ENCODE results near the gene CCDC116.

DNA sequence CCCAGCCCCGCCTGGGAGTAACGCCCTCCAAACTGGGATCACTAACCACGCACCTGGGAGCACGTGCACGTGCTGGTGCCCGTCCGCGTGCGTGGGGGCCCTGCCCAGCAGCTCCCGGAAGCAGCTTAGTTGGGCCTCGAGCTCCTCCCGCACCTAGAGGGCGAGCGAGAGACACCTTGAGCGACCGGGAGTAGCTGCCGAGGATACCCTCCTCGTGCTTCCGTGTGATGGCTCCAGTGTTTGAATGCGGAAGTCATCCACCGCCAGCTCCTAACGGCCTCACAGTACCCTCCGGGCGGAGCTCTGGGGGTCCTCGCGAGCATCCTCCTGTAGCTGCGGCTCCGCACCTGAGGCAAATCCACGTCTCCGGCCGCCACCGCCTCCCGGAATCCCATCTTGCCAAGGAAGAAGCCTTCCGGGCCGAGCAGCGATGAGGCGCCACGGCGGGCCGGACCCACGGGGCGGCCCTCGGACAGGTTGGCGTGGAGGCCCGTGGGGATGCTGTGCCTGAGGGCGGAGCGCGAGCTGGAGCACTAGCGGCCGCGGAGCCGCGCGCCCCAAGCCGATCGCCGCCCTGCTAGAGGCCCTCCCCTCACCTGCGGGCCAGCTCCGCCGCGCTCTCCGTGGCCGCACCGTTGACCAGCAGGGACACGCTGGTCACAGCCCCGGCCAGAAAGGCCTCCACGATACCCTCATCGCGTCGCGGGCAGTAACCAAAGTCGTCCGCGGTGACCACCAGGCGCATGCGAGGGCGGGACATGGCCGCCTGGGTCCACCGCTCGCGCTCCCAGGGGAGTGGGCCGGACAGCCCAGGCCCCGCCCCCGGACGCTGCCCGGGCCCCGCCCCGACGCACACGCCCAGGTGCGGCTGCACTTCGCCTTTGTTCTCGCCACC is 3.1 kb upstream of the CCDC116 start, which contains the start of gene YDJC:
- TF ChIP-seq, protein P1, sequence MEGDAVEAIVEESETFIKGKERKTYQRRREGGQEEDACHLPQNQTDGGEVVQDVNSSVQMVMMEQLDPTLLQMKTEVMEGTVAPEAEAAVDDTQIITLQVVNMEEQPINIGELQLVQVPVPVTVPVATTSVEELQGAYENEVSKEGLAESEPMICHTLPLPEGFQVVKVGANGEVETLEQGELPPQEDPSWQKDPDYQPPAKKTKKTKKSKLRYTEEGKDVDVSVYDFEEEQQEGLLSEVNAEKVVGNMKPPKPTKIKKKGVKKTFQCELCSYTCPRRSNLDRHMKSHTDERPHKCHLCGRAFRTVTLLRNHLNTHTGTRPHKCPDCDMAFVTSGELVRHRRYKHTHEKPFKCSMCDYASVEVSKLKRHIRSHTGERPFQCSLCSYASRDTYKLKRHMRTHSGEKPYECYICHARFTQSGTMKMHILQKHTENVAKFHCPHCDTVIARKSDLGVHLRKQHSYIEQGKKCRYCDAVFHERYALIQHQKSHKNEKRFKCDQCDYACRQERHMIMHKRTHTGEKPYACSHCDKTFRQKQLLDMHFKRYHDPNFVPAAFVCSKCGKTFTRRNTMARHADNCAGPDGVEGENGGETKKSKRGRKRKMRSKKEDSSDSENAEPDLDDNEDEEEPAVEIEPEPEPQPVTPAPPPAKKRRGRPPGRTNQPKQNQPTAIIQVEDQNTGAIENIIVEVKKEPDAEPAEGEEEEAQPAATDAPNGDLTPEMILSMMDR (IDR thresholded peaks at IDR 0.05): peak in 2 of 4 experiments; percentile 49 to 92
- TF ChIP-seq POLR2A (IDR thresholded peaks at IDR 0.05): peak in 1 of 2 donors; percentile 63

All from uterus (tissue), 2 donors.